BJ (cell line): ENCODE data around the gene DAB2IP. TPM values are rescaled to one million over a fixed set of nuclear protein-coding genes. Genes with fewer than 3 reads are reported as not detected.

Experiments used
- CTCF ChIA-PET: fragments of 350-600 bp; formaldehyde crosslinking; extraction: SDS; loops from one replicate; lab custom pipeline; 2021; ENCODE audit warnings: antibody characterized with exemption, inconsistent platforms; lab: Yijun Ruan, JAX
- POLR2A ChIA-PET: fragments of 300-600 bp; sonication (Branson Sonifier 250); formaldehyde crosslinking; extraction: SDS; loops from one replicate; lab custom pipeline; 2021; ENCODE audit warnings: antibody characterized with exemption; lab: Charles Lee
- DNase-seq: peaks from one replicate; pipeline ENCODE4 v3.0.0-alpha.2; 2011; ENCODE audit warnings: low read depth
- H3K27me3 ChIP-seq: 2 replicates; pipeline ENCODE4 v1.6.0; 2011; ENCODE audit warnings: low read length; ENCODE audit not compliant: control insufficient read depth, insufficient read depth
- H3K36me3 ChIP-seq: 2 replicates; pipeline ENCODE4 v1.5.1; 2011; ENCODE audit warnings: low read length; ENCODE audit not compliant: control insufficient read depth, insufficient read depth
- H3K4me3 ChIP-seq: 2 replicates; pipeline ENCODE4 v1.5.1; 2011; ENCODE audit warnings: low read depth, mild to moderate bottlenecking, control low read depth, low read length
- CTCF ChIP-seq: IDR thresholded peaks from 2 replicates; pipeline ENCODE4 v1.5.1; 2011; ENCODE audit warnings: low read depth, mild to moderate bottlenecking, control low read depth, inconsistent platforms, low read length, moderate library complexity; ENCODE audit not compliant: insufficient read depth
- polyA plus RNA-seq: library from polyadenylated mRNA; depleted of rRNA; stranded (reverse); fragments of >200 nt; gene quantifications from 2 replicates; pipeline ENCODE4 v1.2.3, GENCODE V29; 2011

DAB2IP gene
- polyA plus RNA-seq, 1 experiment, result 38.1 TPM

- no peak for TF ChIP-seq CTCF
- no peak overlapping the region for H3K4me3 ChIP-seq
- H3K36me3 ChIP-seq, result no peaks in the 10 kb centered on the region
- ChIA-PET CTCF (interaction anchor here (0.7 to 2.9 kb wide), 8 partner anchors 9 to 195 kb away, joined by 3 to 13 read pairs (median 3); no protein-coding TSS in a partner anchor), POLR2A (no interaction called here)
- peak; percentile 37 for DNase-seq
- H3K27me3 ChIP-seq, result no peaks in the 10 kb centered on the region; the same call in 1 of the 2 replicates
Observed at GRCh38 chr9:121692606-121693387, 41.4 kb downstream of the DAB2IP start.

- ChIA-PET POLR2A (no interaction called here), CTCF (interaction anchor here (0.7 to 2.9 kb wide), 6 partner anchors 9 to 196 kb away, joined by 3 to 13 read pairs (median 6); no protein-coding TSS in a partner anchor)
- H3K36me3 ChIP-seq, result no peaks in the 10 kb centered on the region
- no peaks in the 10 kb centered on the region; the same call in 1 of the 2 replicates for H3K27me3 ChIP-seq
- no peak for TF ChIP-seq CTCF
- H3K4me3 ChIP-seq, result no peak overlapping the region
- DNase-seq, result no peak
Observed at GRCh38 chr9:121693388-121693670, 41.9 kb downstream of the DAB2IP start.

GRCh38 chr9:121694001-121694400 is 42.6 kb downstream of the DAB2IP start:
- Histone ChIP-seq H3K27me3 (no peaks in the 10 kb centered on the region; the same call in 1 of the 2 replicates), H3K36me3 (no peaks in the 10 kb centered on the region), H3K4me3 (no peak overlapping the region)
- DNase-seq, result no peak
- ChIA-PET CTCF (interaction anchor here (0.7 to 3.0 kb wide), 9 partner anchors 8 to 305 kb away, joined by 3 to 22 read pairs (median 4); no protein-coding TSS in a partner anchor), POLR2A (no interaction called here)
- TF ChIP-seq CTCF, result no peak

- Histone ChIP-seq H3K4me3 (no peak overlapping the region), H3K36me3 (no peaks in the 10 kb centered on the region), H3K27me3 (no peaks in the 10 kb centered on the region; the same call in 1 of the 2 replicates)
- CTCF ChIA-PET, result interaction anchor here (0.7 to 3.0 kb wide), 11 partner anchors 8 to 330 kb away, joined by 3 to 22 read pairs (median 4); no protein-coding TSS in a partner anchor
- POLR2A ChIA-PET, result no interaction called here
- no peak for DNase-seq
- TF ChIP-seq CTCF, result no peak
Observed at GRCh38 chr9:121694600-121694999, 43.2 kb downstream of the DAB2IP start.

GRCh38 chr9:121696930-121697329 is 45.5 kb downstream of the DAB2IP start:
- POLR2A ChIA-PET, result interaction anchor here (0.6 kb wide), 1 partner anchor 151 kb away, joined by 5 read pairs; no protein-coding TSS in a partner anchor
- Histone ChIP-seq H3K27me3 (no peaks in the 10 kb centered on the region; the same call in 1 of the 2 replicates), H3K4me3 (no peak overlapping the region), H3K36me3 (no peaks in the 10 kb centered on the region)
- CTCF ChIA-PET, result interaction anchor here (0.7 to 4.9 kb wide), 11 partner anchors 10 to 289 kb away, joined by 3 to 34 read pairs (median 5); no protein-coding TSS in a partner anchor
- DNase-seq, result no peak
- no peak for TF ChIP-seq CTCF
